Glomerular visceral epithelial cell (primary cell): ENCODE data around the gene SEPHS2.

ENCODE experiments used
- DNase-seq: peaks from one replicate; pipeline ENCODE4 v3.0.0-alpha.2; 2016; ENCODE audit errors: extremely low spot score

The SEPHS2 gene

DNA sequence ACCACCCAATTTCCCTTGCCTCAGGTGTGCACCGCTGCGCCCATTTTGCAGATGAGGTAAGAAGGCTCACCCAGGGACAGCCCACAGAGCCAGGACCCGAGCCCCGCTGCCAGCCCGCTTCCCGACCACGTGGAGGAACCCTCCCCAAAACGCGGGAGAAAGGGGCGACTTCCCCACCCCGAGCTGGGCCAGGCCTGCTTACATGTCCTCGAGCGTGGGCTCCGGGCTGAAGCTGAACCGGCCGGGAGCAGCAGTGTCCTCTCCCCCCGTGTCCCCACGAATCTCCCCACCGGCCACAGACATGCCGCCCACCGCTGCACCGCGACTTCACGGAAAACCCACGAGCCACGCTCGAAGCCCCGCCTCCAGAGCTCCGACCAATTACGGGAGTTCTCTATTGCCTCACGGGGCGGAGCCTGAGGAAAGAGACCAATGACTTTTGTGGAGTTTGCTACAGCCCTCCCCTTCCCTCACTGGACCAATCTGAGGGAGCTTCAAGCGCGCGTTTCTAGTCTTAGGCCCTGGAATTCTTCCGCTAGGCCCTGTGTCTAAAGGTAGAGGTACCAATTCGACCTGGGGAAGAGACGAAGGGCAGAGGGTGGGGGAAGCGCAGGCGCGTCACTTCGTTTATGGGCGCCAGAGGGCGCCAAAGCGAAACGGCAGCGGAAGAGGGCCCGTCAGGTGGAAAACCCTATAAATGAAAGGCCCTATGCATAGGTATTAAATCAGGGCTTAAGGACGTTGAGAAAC, 15.8 kb downstream of the SEPHS2 start, which contains the start of gene DCTPP1:
TSS of gene DCTPP1 (minus strand) at position 353 of the 750 bp plus-strand sequence. CDS start at position 303, 50 bp downstream.
- peak; percentile 98 for DNase-seq

DNA sequence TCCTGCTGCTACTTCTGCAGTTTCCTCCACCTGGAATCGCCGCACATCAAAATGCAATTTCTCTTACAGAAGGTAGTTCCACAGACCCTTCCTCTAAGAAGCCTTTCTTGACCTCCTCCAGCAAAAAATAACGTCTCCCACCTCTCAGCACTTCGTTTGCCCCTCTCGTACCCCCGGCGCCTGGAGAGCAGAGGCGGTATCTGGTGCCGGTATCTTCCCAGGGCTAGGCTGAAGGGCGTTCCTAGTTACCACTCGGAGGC, 16.3 kb downstream of the SEPHS2 start:
- no peak for DNase-seq

DNA sequence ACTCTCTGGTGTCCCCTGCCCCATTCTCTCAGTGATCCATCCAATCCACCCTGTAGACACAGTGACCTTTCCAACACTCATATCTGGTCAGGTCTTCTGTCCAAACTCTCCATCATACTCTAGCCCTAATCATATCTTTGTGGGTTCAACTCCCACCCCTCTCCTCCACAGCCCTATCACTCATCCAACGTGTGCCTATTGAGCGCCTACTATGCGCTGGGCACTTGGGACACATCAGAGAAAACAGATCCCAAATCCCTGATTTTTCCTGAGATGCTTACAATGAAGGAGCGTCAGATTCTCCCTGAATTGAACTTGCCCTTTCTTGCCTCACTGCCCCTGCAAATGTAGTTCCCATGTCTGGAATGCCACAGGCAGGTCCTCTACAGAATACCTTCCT, 17.6 kb downstream of the SEPHS2 start:
- DNase-seq, result no peak

DNA sequence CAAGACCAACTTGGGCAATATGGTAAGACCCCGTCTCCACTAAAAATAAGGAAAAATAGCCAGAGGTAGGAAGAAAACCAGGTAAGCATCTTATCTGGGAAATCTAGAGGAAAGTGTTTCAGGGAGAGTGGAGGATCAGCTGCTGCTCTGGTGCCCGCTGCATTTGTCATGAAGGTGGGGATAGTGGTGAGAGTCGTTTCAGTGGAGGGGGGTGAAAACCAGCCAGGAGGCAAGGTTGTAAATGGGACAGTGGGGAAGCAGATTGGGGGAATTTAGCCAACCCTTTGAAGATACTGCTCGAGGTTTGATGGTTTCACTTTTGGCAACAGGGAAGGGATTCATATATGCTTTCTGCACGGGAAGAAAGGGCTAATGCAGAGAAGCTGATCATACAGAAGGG, 24.7 kb downstream of the SEPHS2 start:
- DNase-seq, result no peak

DNA sequence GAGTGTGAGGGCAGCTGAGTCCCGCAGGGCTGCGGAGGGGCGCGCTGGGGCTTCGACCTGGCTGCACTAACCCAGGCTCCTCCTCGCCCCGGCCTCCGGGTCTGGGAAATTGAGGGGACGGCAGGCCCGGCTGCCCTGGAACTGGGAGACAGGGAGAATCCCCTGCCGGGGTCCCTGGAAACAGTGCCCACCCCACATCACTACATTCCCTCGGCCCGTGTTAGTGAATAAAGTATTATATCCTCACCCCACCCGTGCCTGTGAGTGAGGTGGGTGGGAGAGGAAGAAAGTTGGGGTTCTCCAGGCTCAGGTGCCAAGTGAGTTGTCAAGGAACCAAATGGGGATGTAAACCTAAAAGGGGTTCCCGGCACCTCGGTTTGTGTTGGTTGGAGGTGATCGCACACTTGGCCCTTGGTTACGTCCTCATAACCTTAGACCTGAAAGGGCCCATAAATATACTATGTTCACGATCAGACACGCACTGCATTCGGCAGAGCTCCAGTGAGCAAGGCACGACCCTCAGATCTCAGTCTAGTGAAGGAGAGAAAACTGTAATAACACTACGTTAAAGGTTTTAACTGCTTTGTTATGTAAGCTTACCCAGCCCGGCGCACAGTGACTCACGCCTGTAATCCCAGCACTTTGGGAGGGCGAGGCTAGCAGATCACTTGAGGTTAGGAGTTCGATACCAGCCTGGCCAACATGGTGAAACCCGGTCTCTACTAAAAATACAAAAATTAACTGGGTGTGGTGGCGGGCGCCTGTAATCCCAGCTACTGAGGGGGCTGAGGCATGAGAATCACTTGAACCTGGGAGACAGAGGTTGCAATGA, 27.1 kb downstream of the SEPHS2 start:
- no peak for DNase-seq

DNA sequence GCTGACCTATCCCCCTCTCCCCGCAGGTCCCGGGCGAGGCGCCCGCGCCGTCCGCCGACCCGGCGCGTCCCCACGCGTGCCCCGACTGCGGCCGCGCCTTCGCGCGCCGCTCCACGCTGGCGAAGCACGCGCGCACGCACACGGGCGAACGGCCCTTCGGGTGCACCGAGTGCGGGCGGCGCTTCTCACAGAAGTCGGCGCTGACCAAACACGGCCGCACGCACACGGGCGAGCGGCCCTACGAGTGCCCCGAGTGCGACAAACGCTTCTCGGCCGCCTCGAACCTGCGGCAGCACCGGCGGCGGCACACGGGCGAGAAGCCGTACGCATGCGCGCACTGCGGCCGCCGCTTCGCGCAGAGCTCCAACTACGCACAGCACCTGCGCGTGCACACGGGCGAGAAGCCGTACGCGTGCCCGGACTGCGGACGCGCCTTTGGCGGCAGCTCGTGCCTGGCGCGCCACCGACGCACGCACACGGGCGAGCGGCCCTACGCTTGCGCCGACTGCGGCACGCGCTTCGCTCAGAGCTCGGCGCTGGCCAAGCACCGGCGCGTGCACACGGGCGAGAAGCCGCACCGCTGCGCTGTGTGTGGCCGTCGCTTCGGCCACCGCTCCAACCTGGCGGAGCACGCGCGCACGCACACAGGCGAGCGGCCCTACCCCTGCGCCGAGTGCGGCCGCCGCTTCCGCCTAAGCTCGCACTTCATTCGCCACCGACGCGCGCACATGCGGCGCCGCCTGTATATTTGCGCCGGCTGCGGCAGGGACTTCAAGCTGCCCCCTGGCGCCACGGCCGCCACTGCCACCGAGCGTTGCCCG, 27.9 kb downstream of the SEPHS2 start:
- DNase-seq, result no peak

GRCh38 chr16:30416624-30417528, 28.8 kb downstream of the SEPHS2 start:
- DNase-seq, result no peak

DNA sequence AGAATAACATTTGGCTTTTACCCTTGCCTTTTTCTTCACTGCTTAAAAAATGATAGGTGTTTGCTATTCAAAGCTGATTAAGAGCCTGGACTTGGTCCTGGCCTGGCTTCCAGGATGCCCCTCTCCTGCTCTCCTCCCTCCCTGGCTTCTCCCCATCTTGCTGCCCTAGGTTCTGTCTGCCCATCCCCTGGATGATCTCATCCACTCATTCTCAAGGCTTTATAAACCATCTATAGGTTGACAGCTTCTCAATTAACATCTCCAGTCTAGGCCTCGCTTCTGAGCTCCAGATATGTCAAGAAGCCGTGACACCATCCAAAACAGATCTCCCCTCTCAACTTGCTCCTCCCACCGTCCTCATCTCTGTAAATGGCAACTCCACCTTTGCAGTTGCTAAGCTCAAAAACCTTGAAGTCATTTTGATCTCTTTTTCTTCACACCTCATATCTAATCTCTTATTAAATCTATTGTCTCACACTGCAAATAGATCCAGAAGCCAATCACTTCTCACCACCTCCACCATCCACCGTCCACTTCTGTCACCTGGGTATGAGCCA, 29.5 kb downstream of the SEPHS2 start:
- DNase-seq, result no peak

DNA sequence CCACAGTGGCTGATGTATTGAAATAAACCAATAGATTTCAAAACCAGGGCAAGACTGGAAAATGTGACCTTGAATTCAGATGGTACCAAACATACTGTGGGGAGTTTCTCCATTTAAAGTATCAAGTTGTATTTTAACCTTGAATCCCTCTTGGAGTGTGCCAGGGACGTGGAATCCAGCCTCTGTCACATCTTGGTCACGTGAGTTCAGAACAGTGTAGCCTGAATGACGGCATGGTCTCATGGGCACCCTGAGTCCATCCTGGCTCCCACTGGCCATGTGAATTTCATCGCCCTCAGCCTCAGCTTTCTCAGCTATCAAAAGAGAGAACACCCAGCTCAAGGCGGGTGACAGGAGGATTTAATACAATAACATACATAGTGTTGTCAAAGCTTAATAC, 31.5 kb downstream of the SEPHS2 start:
- DNase-seq, result no peak

- no peak for DNase-seq
Measured at GRCh38 chr16:30413112-30413806, 32.4 kb downstream of the SEPHS2 start.

DNA sequence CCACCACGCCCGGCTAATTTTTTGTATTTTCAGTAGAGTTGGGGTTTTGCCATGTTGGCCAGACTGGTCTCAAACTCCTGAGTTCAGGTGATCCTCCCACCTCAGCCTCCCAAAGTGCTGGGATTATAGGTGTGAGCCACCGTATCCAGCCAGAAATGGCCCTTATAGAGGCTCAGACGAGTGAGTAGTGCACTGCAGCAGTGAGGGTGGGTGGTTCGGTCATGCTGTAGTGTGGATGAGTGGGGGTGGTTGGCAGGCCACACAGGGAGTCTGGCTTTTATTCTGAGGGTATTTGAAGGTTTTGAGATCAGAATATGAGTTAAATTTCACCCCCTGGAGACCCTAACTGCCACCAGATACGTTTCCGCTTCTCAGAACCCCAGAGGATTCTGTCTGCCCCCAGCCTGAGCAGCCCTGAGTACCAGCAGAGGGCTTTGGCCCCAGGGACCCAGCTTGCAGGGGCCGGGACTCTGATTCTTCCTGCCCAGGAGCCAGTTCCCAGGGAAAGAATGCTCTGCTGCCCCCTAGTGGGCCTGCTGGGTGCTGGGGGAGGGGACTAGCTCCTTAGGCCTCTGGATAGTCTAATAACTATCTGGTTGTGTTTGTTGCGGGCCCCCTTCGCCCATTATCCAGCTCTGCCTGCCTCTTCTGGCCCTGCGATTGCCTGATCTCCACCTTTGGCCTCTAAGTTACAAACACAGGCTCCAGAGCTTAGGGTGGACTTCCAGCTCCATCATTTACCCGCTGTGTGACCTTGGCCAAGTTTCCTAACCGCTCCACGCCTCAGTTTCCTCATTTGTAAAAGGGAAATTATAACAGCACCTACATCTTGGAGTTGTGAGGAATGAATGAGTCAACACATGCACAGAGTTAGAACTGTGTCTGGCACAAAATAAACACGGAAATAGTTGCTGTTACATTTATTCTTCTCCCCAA, 36.3 kb downstream of the SEPHS2 start:
- peak; percentile 88 for DNase-seq

GRCh38 chr16:30407804-30408534, 37.7 kb downstream of the SEPHS2 start:
- DNase-seq, result no peak

- peak; percentile 84 for DNase-seq
Measured at GRCh38 chr16:30407102-30407803, 38.4 kb downstream of the SEPHS2 start, which contains the start of gene ZNF771. Gene ZNF771, plus strand, starts transcription at chr16:30407606. Its CDS starts 448 bp downstream, at chr16:30408054.

DNA sequence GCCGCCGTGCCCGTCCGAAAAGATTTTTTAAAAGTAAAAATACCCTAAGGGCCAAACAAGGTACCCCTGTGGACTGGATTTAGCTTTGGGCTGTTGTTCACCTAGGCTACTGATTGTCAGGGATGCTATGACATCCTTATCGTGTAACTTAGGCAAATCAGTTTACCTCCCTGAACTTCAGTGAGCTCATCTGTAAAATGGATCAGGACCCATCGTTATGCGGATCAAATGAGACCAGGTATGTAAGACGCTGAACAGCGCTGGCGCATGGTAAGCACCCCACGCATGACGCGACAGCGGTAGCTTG, 38.9 kb downstream of the SEPHS2 start:
- no peak for DNase-seq

DNA sequence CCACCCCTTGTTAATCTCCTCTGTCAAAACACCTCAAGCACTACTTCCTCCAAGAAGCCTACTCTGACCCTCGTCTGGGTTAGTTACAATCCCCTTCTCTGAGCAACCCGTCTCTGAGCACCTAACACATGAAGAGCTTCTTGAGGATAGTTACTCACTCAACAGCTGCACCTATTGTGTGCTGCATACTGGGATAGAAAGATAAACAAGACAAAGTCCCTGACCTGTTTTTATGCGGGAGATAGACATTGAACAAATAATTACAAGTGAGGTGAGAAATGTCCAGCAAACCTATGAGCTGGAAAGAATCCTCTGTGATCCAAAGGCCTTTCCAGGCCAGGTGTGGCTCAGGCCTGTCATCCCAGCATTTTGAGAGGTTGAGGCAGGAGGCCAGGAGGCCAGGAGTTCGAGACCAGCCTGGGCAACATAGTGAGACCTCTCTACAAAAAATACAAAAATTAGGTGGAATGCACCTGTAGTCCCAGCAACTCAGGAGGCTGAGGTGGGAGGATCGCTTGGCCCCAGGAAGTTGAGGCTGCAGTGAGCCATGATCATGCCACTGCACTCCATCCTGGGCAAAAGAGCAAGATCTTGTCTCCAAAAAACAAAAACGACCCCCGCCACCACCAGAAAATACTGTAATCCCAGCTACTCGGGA, 43.8 kb downstream of the SEPHS2 start:
- DNase-seq, result no peak

- no peak for DNase-seq
Measured at GRCh38 chr16:30399435-30400186, 46.1 kb downstream of the SEPHS2 start.
